Measurements from ENCODE around the gene CD300H.
"Not testable (repeated sequence)": the region's sequence is repeated elsewhere in the genome, so short reads cannot be mapped to it uniquely, and the experiment has no call there.

Gene CD300H

GRCh38 chr17:74584292-74585060 lies 17.2 kb upstream of the CD300H start:
- no peak for DNase-seq

GRCh38 chr17:74582633-74583032 lies 15.3 kb upstream of the CD300H start:
- DNase-seq: no peak

- no peak for DNase-seq
Observed at GRCh38 chr17:74579900-74580299, 12.6 kb upstream of the CD300H start.

- no peak for DNase-seq
Observed at GRCh38 chr17:74578979-74579378, 11.7 kb upstream of the CD300H start.

GRCh38 chr17:74574489-74575142 lies 7.3 kb upstream of the CD300H start:
- DNase-seq: no peak

- not testable (repeated sequence) for DNase-seq
Observed at GRCh38 chr17:74573635-74574034, 6.3 kb upstream of the CD300H start.

GRCh38 chr17:74573169-74573568 lies 5.9 kb upstream of the CD300H start:
- DNase-seq: no peak

- no peak for DNase-seq
Observed at GRCh38 chr17:74571621-74572270, 4.4 kb upstream of the CD300H start.

- no peak for DNase-seq
Observed at GRCh38 chr17:74569020-74570003, 2.0 kb upstream of the CD300H start.

GRCh38 chr17:74568106-74568873 lies 981 bp upstream of the CD300H start:
- DNase-seq: no peak

GRCh38 chr17:74566132-74566753 lies 1.1 kb downstream of the CD300H start:
- DNase-seq: no peak

GRCh38 chr17:74565126-74565525 lies 2.2 kb downstream of the CD300H start:
- DNase-seq: no peak

- DNase-seq: no peak
Observed at GRCh38 chr17:74563358-74563757, 4.0 kb downstream of the CD300H start.

- DNase-seq: no peak
Observed at GRCh38 chr17:74561586-74561985, 5.7 kb downstream of the CD300H start.

- no peak for DNase-seq
Observed at GRCh38 chr17:74558882-74559519, 8.3 kb downstream of the CD300H start.

- DNase-seq: not testable (repeated sequence)
Observed at GRCh38 chr17:74558402-74558801, 8.9 kb downstream of the CD300H start.

GRCh38 chr17:74555427-74555940 lies 11.8 kb downstream of the CD300H start:
- no peak for DNase-seq

- no peak for DNase-seq
Observed at GRCh38 chr17:74554909-74555308, 12.4 kb downstream of the CD300H start.

- no peak for DNase-seq
Observed at GRCh38 chr17:74552037-74552436, 15.3 kb downstream of the CD300H start.

GRCh38 chr17:74550602-74551001 lies 16.7 kb downstream of the CD300H start:
- DNase-seq: no peak

Data from right kidney (tissue), 1 donor.